HepG2 (cell line): ENCODE results near the gene TRIM31.

Experiments
- EZH2 ChIP-seq: conservative IDR thresholded peaks from 2 replicates; pipeline ENCODE4 v1.6.1; 2012; ENCODE audit warnings: mild to moderate bottlenecking, low read depth, low read length, moderate library complexity
- MAFF ChIP-seq: IDR thresholded peaks from 2 replicates; pipeline ENCODE4 v1.6.1; 2011; ENCODE audit warnings: low read depth, low read length, improper control_type of control experiment
- MEIS1 ChIP-seq: sonication (generic); formaldehyde crosslinking; IDR thresholded peaks from 2 replicates; pipeline ENCODE4 v1.9.0; 2021; ENCODE audit warnings: mild to moderate bottlenecking, missing genetic modification reagents, moderate library complexity, borderline replicate concordance
- NFIC ChIP-seq: IDR thresholded peaks from 2 replicates; pipeline ENCODE4 v1.6.1; 2012; ENCODE audit warnings: mild to moderate bottlenecking, low read length, inconsistent platforms
- PCBP2 ChIP-seq: fragments of 200-400 bp; formaldehyde crosslinking; optimal IDR thresholded peaks from 2 replicates; pipeline ENCODE3; 2018; ENCODE audit warnings: low read length, low read depth; ENCODE audit not compliant: poor library complexity, severe bottlenecking
- POLR2AphosphoS5 ChIP-seq: IDR thresholded peaks from 2 replicates; pipeline ENCODE4 v1.6.1; 2012; ENCODE audit warnings: low read depth, low read length
- RFX3 ChIP-seq: IDR thresholded peaks from 2 replicates; pipeline ENCODE4 v1.6.1; 2016; ENCODE audit warnings: missing biosample characterization, missing genetic modification reagents
- SETDB1 ChIP-seq: sonication (generic); formaldehyde crosslinking; IDR thresholded peaks from 2 replicates; pipeline ENCODE4 v1.5.1; 2020; ENCODE audit warnings: missing genetic modification reagents, mild to moderate bottlenecking, borderline replicate concordance
- SUZ12 ChIP-seq: fragments of 150-350 bp; IDR thresholded peaks from 2 replicates; pipeline ENCODE4 v1.6.1; 2014; ENCODE audit warnings: low read depth, low read length
- ZNF143 ChIP-seq: sonication (generic); formaldehyde crosslinking; IDR thresholded peaks from 2 replicates; pipeline ENCODE4 v1.4.0; 2020; ENCODE audit warnings: missing genetic modification reagents
- ZNF264 ChIP-seq: sonication (generic); formaldehyde crosslinking; IDR thresholded peaks from 2 replicates; pipeline ENCODE4 v1.4.0; 2020; ENCODE audit warnings: missing genetic modification reagents
- ZNF737 ChIP-seq: sonication (generic); formaldehyde crosslinking; IDR thresholded peaks from 2 replicates; pipeline ENCODE4 v1.5.0; 2020; ENCODE audit warnings: missing genetic modification reagents, mild to moderate bottlenecking, borderline replicate concordance

GRCh38 chr6:30100154-30100553 is 12.7 kb downstream of the TRIM31 start:
- TF ChIP-seq SUZ12 (no peak), MAFF (no peak), EZH2 (no peak), MEIS1 (no peak), ZNF264 (no peak), PCBP2 (no peak), NFIC (no peak), SETDB1 (CRISPR knock-in tag) (no peak), RFX3 (CRISPR knock-in tag) (no peak; the same call in 1 of the 2 replicates), POLR2AphosphoS5 (no peak), ZNF737 (CRISPR knock-in tag) (no peak), ZNF143 (CRISPR knock-in tag) (no peak)
